H1 (cell line): ENCODE results near the gene SYNGR3. TPM values are rescaled to one million over a fixed set of nuclear protein-coding genes. Genes with fewer than 3 reads are reported as not detected.

Experiments used
- CHD1 ChIP-seq: IDR thresholded peaks from 2 replicates; pipeline ENCODE4 v1.6.1; 2012; ENCODE audit warnings: low read depth, low read length, improper control_type of control experiment
- CREB1 ChIP-seq: IDR thresholded peaks from 2 replicates; pipeline ENCODE4 v1.6.1; 2012; ENCODE audit warnings: inconsistent platforms
- EGR1 ChIP-seq: IDR thresholded peaks from 2 replicates; pipeline ENCODE4 v1.6.1; 2011; ENCODE audit warnings: low read depth, low read length, borderline replicate concordance
- EZH2 ChIP-seq: fragments of 200-600 bp; sonication (generic); IDR thresholded peaks from 2 replicates; pipeline ENCODE4 v1.7.1; 2012; ENCODE audit warnings: low read depth, mild to moderate bottlenecking, moderate library complexity, low read length, inconsistent platforms; ENCODE audit not compliant: severe bottlenecking
- FOSL1 ChIP-seq: IDR thresholded peaks from 2 replicates; pipeline ENCODE4 v1.6.1; 2011; ENCODE audit warnings: mild to moderate bottlenecking, low read depth, low read length, moderate library complexity; ENCODE audit not compliant: insufficient read depth
- MAFK ChIP-seq: IDR thresholded peaks from 2 replicates; pipeline ENCODE4 v1.6.1; 2012; ENCODE audit warnings: low read depth, mild to moderate bottlenecking, improper control_type of control experiment, low read length
- SIN3A ChIP-seq, 2 experiments: IDR thresholded peaks in 1 of 2; conservative IDR thresholded peaks in 1 of 2; 2 replicates each; pipeline ENCODE4 v1.6.1; 2011 to 2012; ENCODE audit warnings: low read length in 2 of 2, improper control_type of control experiment in 1 of 2, low read depth in 1 of 2, mild to moderate bottlenecking in 1 of 2
- ZNF274 ChIP-seq: IDR thresholded peaks from 2 replicates; pipeline ENCODE4 v1.7.0; 2012; ENCODE audit warnings: low read length, borderline replicate concordance; ENCODE audit errors: extremely low read depth
- polyA plus RNA-seq, 7 experiments: library from polyadenylated mRNA; depleted of rRNA in 3 of 7; stranded (reverse) in 5 of 7; unstranded in 2 of 7; fragments of >200 nt in 5 of 7; fragments of 200-250 nt in 2 of 7; gene quantifications; 1 replicate in 5 of 7; 2 replicates in 1 of 7; 4 replicates in 1 of 7; pipeline versions ENCODE4 v1.2.1 to v1.2.3, GENCODE V29; 2011 to 2013; ENCODE audit warnings: missing spikeins in 2 of 7, mixed read lengths in 2 of 7
- total RNA-seq: library from RNA; stranded (reverse); fragmentation: NEBNext Ultra II Directional; extraction: Animal tissue kit (Norgen Biotek cat#: 25700); gene quantifications from 2 replicates; pipeline ENCODE4 v1.2.1, GENCODE V29; 2021
- TF ChIP-seq, protein P1 (sequence below): IDR thresholded peaks from 2 replicates; pipeline ENCODE4 v1.6.1; 2011; ENCODE audit warnings: low read depth, mild to moderate bottlenecking, low read length; ENCODE audit not compliant: insufficient read depth
- TF ChIP-seq, protein P2 (sequence below): IDR thresholded peaks from 2 replicates; pipeline ENCODE4 v1.6.1; 2012; ENCODE audit warnings: inconsistent platforms

Gene SYNGR3
- total and polyA plus RNA-seq, 2 of the 8 experiments (the other 6 are each of a cell fraction or from before 2014, with no cell fraction given) = 36.2 to 49.9 TPM

DNA sequence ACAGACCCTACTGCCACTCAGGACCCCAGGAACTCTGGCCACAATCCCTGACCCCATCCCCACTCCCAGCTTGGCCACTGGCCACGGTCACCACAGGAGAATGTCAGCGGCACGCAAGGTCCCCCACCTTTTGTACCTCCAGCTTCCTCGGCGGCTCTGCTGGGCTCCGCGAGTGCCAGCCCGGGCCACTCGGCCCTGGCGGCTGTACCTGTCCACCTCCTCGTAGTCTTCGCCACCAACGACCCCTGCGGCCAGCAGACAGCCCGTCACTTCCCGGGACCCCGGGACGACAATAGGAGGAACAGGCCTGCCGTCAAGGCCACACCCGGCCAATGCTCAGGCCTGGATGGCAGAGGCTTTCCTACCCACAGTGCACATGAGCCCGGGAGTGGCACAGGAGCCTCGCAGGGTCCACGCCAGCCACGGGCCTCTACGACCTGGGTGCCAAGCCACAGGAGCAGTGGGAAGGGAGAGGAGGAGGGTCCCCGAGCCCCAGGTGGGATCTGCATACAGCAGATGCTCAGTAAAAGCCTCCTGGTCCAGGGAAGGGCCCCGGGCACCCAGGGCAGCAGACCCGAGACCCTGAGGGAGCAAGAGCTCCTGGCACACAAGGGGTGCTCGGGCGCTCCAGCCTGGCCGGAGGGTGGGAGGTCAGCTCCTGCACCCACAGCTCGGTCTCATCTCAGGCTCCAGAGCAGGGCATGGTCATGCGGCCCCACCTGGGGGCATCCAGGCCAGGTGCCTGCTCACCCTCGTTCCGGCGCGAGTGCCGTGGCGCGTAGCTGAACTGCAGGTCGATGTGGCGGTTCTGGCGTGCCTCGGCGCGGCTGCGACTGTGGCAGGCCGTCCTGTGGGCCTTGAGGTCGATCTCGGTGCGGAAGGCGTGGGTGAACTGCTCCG is 11.9 kb downstream of the SYNGR3 start (continued):
- no peak for TF ChIP-seq EZH2
- no peak for TF ChIP-seq ZNF274
- TF ChIP-seq SIN3A (conservative IDR thresholded peaks at IDR 0.05 in 1 of 2, IDR thresholded peaks at IDR 0.05 in 1 of 2; ENCODE audit: low read depth in 1 of 2, low read length in 2 of 2) = no peak
- no peak for TF ChIP-seq MAFK
- TF ChIP-seq, protein P1, sequence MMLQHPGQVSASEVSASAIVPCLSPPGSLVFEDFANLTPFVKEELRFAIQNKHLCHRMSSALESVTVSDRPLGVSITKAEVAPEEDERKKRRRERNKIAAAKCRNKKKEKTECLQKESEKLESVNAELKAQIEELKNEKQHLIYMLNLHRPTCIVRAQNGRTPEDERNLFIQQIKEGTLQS = no peak
- TF ChIP-seq, protein P2, sequence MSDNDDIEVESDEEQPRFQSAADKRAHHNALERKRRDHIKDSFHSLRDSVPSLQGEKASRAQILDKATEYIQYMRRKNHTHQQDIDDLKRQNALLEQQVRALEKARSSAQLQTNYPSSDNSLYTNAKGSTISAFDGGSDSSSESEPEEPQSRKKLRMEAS = no peak
- TF ChIP-seq FOSL1 = no peak
- TF ChIP-seq EGR1 = no peak
- TF ChIP-seq CHD1 = no peak
- TF ChIP-seq CREB1 = no peak
